Stimulated activated CD8-positive, alpha-beta memory T cell treated with anti-CD3 and anti-CD28 coated beads, Interleukin-12 subunit alpha, Interleukin-12 subunit beta, amount 100 ng/mL, for 1 hour (primary cell): Measurements from ENCODE around the gene IFNA8.
A peak's percentile ranks its signal among the peaks of the same experiment; 100 is the strongest.
"Not testable (repeated sequence)": the region's sequence is repeated elsewhere in the genome, so short reads cannot be mapped to it uniquely, and the experiment has no call there.

Experiments
- DNase-seq: peaks from one replicate; pipeline ENCODE4 v3.0.0-alpha.2; 2020; ENCODE audit warnings: low read depth

IFNA8 gene

DNA sequence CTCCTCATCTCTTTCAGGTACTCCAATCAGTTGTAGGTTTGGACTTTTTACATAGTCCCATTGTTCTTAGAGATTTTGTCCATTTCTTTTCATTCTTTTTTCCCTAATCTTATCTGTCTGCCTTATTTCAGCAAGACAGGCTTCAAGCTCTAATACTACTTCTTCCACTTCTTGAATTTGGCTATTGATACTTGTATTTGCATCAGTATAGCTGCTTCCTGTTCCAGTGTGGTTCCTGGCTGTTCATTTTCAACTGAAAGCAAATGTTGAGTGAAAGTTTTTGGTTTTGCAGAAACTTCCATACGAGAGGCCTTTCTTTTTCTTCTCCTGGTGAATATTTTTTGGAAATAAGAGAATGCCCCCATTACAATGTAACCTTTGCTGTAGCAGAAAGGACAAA lies 19.3 kb downstream of the IFNA8 start:
- DNase-seq, result no peak

DNA sequence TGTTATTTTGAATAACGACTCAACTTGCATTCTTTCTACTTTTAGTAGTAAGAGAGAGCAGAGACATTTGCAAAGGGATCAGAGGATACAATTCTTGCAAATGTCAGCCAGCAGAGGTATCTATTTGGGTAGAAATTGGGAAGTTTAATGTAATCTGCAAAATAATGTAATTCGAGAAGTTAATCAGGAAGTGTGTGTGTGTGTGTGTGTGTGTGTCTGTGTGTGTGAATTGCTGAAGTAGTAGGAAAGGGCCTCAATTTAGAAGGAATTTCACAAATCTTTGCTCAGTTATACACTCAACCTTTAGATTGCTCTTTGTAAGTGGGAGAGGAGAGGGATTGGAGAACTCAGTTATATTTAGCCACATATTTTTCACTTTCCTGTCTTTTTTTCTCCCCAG lies 20.3 kb downstream of the IFNA8 start:
- no peak for DNase-seq

GRCh38 chr9:21432672-21433425 lies 23.9 kb downstream of the IFNA8 start:
- DNase-seq, result no peak

DNA sequence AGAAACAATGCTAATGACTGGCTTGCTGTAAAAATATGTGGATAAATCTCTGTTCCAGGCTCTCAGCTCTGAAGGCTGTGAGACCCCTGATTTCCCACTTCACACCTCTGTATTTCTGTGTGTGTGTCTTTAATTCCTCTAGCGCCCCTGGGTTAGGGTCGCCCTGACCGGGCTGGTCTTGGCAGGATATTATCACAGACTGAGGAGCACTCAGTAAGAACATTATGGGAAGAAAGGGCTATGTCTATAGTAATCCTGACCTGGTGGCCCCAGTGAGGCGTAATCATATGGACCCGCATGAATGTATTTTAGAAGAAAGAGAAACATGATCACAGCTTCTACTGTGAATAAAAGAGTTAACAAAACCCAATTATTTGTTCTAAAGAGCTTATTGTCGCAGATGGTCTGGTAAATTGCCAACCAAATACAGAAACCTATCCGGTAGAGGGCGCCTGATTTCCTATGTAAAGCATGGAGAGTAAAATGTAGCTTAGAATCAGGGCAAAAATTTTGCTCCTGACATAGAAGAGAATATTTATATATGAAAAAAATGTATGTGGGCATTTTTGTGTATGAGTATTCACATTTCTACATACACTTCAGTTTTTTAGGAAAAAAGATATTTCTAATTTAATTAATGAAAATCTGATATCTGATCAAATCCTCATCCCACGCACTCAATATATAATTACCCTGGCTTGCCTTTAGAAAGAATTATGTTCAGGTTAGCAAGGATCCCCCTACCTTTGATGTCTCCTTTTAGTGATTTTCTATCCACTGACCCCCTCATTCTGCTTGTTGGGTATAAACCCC lies 25.5 kb downstream of the IFNA8 start:
- DNase-seq, result peak; percentile 22

DNA sequence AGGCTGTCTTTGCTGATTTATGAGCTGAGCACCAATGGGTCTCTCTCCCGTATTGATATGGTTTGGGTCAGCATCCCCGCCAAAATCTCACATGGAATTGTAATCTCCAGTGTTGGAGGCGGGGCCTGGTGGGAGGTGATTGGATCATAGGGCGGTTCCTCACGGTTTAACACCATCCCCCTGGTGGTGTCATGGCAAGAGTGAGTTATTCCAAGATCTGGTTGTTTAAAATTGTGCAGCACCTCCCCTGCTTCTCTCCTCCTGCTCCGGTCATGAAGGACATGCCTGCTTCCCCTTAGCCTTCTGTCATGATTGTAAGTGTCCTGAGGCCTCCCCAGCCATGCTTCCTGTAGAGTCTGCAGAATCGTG lies 26.1 kb downstream of the IFNA8 start:
- DNase-seq, result not testable (repeated sequence)

- DNase-seq, result no peak
Measured at GRCh38 chr9:21440139-21440538, 31.2 kb downstream of the IFNA8 start, which contains the start of gene IFNA1. IFNA1 (plus strand) TSS chr9:21440439; CDS start chr9:21440508, 69 bp downstream.

- DNase-seq, result no peak
Measured at GRCh38 chr9:21443849-21444625, 35.1 kb downstream of the IFNA8 start.

- DNase-seq, result not testable (repeated sequence)
Measured at GRCh38 chr9:21449312-21449711, 40.4 kb downstream of the IFNA8 start.

GRCh38 chr9:21450733-21451394 lies 41.9 kb downstream of the IFNA8 start:
- no peak for DNase-seq

- DNase-seq, result no peak
Measured at GRCh38 chr9:21452681-21453080, 43.8 kb downstream of the IFNA8 start.

DNA sequence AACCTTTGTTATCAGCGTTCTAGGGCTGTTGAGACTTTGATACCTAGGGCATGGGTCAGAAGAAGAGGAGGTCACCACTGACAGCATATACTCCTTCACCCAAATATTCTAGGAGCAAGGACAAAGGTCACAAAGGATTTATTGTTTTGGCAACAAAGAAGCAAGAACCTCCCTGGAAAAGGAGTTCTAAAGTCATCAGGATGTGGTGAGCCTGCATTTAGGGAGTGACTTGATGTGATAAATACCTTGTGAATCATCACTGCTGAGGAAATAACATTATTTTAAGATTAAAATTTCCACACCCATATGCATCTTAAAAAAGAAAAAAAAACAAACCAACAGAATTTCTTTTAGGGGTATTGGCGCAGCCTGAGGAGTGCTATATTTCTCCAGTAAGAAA lies 45.2 kb downstream of the IFNA8 start:
- DNase-seq, result no peak

- DNase-seq, result no peak
Measured at GRCh38 chr9:21455320-21455719, 46.4 kb downstream of the IFNA8 start.
